HG03575 (cell line): ENCODE measurements around the gene RAB40C.

Experiments used
- ATAC-seq: cut with Tn5 transposase; IDR thresholded peaks from one replicate; pipeline ENCODE4 v1.9.1; 2021; ENCODE audit not compliant: unreplicated experiment, insufficient number of reproducible peaks, low FRiP score; ENCODE audit errors: extremely low read depth

Gene RAB40C

DNA sequence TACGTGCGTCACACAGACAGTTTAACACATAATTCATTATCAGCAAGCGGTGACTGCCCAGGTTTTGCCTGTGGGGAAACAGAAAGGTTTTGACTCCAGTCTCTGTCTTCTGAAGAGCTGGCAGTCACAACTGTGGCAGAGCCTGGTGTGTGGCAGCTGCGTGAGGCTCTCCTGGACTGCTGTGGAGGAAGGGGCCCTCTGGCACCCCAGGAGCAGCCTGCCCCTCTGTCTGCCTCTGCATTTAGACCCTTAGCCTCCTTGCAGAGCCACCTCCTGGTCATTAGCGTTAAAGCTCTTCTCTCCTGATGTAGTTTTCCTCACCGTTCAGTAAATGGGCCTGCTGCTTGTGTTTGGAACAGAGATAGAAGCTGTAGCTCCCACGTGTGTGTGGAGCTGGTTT is 10.9 kb downstream of the RAB40C start:
- no peak for ATAC-seq

DNA sequence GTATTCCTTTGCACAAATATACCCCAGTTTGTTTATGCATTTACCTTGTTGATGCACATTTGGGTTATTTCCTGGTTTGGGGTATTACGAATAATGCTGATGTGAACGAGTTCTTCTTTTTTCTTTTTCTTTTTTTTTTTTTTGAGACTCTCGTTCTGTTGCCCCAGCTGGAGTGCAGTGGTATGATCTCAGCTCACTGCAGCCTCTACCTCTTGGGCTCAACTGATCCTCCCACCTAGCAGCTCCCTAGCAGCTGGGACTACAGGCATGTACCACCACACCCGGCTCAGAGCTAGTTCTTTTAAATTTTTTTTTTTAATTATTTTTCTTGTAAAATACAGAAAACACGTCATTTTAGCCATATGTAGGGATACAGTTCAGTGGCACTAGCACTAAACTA is 14.1 kb downstream of the RAB40C start:
- ATAC-seq = no peak

DNA sequence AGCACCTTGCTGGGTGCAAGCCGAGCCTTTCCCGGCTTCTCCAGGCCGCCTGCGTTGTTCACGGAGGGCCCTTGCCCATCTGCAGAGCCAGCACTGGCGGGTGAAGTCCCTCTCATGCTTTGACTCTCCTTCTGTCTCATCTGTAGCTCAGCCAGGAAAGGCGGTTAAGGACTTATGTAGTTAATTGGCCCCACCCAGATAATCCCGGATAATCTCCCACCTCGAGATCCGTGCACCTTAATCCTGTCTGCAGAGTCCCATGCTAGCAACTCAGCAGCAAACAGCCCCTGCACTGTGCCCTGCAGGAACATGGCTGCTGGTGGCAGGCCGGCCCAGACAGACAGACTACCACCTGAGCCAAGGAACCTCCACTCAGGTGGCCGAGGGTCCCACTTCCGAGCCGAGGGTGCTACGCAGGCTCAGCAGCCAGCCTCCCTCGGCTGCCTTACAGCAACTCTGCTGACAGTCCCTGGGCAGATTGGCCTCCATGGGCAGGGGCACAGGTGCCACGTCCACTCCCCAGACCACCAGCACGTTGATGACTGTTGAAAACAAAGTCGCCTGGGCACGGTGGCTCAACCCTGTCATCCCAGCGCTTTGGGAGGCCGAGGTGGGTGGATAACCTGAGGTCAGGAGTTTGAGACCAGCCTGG is 16.9 kb downstream of the RAB40C start:
- ATAC-seq = no peak

DNA sequence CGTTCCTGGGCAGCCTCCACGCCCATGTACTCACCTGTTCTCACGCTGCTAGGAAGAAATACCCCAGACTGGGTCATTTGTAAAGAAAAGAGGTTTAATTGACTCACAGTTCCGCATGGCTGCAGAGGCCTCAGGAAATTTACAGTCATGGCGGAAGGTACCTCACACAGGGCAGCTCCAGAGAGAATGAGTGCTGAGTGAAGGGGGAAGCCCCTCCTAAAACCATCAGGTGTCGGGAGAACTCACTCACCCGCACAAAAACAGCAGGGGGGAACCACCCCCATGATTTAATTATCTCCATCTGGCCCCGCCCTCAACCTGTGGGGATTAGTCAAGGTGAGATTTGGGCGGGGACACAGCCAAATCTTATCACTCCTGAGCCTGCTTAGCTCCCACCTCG is 18.2 kb downstream of the RAB40C start:
- no peak for ATAC-seq

DNA sequence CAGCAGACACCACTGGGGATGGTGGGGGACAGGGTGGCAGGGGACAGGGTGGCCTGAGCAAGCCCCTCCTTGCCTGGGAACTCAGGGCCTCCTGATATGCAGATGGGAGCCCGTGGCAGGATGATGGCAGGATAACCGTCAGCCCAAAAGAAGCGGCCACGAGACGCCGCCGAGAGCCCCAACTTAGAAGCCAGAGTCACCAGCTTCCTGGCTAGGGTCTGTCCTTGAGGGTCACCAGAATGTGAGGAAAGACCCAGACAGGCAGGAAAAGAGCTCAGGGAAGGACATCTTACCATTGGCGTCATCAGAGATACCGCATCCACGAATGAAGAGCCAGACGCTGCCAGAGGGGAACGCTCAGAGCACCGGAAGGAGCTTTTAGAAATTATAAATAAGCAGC is 19.4 kb downstream of the RAB40C start:
- ATAC-seq = no peak

DNA sequence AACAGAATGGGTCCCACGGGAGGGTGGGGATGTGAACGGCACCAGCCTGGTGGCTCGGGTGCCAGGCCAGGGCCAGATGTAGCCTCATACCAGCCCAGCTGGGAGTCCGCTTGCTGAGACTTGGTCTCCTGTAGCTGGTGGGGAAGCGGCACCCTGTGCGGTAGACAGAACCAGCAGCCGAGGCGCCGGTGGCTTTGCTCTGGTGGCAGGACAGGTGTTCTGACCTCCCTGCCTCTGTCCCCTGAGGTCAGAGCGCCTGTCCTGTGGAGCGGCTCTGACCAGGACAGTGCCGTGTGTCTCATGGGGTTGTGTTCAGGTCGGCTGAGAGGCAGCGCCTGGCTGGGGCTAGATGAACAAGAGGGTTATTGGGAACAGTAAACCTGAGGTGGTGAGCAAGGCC is 20.1 kb downstream of the RAB40C start:
- no peak for ATAC-seq

- no peak for ATAC-seq
Measured at GRCh38 chr16:610513-611381, 20.9 kb downstream of the RAB40C start.

GRCh38 chr16:615122-615521 is 25.3 kb downstream of the RAB40C start:
- ATAC-seq = no peak

GRCh38 chr16:616733-617586 is 27.1 kb downstream of the RAB40C start:
- no peak for ATAC-seq

DNA sequence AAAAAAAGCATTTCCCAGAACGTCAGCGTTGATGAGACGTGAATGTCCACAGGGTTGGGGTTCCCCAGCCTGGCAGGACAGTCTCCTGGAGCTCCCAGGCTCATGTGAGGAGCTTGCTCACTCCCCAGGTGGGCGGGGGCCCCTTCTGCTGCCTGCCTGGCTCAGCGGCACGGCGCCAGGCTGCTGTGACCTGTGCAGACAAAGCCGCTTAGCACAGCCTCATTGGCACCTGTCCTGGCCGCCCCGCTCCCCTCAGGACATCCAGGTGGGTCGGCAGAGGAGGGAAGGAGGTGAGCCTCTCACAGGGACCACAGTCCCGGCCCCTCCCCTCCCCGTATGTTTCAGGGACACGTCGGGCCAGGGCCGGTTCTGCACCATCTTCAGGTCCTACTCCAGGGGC is 28.0 kb downstream of the RAB40C start:
- ATAC-seq = no peak

DNA sequence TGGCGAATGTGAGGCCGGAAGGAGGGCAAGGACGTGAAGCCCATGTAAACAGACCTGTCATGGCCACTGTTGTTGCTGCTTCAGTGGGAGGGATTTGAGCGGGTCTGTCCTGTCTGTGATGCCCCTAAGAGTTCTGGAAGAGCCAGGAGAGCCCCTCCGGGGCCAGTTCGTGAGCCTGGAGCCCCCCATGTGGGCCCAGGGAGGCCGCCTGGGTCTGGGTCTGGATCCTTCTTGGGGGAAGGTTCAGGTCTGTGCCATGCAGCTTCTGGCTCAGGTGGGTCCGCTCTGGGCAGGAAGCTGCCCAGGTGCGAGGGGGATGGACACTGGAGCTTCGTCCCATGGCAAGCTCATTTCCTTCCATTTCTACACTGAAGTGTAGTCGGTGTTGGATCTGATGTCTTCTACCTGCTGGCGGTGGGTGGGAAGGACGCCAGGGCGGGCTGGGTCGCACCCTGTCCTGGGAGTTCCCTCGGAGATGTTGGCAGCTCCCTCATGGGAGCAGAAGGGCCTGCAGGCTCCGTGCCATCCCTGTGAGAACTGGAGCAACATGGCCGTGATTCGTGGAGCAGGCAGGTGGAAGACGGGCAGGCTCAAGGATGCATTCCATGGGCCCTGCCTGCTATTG is 29.7 kb downstream of the RAB40C start:
- ATAC-seq = no peak

DNA sequence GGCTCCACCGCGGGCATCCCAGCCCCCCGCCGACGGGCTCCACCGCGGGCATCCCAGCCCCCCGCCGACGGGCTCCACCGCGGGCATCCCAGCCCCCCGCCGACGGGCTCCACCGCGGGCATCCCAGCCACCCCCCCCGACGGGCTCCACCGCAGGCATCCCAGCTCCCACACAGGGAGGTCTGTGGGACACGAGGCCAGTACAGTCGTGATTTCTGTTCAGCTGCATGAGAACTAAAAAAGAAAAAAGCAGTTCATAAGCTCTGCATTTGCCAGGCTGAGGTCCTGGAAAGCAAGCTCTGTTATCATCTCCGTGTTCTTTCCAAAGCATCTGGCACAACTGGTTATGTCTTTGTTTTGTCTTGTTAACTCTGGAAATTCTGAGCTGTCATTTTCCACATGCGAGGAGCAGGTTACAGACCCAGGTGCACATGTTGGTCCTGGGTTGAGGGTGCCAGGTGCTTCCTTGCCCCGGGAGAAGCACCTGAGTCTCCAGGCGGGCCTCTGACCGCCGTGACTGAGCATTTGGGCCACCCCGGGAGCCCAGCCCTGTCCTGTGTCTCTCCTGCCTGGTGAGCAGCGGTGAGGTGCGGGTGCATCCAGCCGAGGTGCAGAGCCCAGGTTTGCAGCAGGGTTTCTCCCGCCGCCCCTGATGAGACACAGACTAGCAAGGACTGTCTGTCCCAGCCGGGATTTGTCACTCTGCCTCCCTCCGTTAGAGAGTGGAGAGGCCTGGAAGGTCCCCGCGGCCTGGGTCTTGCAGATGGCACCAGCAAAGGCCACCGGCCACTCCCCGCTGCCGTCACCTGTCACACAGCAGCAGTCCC is 31.0 kb downstream of the RAB40C start:
- ATAC-seq = no peak

DNA sequence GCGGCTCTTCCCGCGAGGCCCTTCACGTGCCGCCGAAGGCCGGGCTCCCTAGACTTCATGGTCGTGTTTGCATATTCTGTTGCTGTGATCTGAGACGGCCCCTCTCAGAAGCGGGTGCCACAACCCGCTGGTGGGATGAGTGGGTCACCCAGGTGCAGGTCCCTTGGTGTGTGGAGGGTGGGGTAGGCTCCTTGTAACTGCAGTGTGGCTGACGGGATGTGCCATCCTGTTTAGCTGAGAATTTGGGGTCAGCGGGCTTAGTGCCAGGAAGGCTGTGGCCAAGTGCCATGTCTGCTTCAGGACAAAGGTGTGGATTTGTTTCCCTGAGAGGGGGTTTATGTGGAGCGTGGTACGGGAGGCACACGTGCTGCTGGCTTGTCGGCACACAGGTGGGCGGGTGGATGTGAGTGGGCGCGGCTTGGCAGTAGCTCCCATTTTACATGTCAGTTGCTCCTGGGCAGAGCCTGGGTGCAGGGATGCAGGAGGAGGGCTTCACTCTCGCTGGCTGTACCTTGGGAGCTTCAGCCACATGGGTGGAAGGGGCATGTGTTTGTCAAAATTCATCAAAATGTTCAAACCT is 31.8 kb downstream of the RAB40C start:
- no peak for ATAC-seq

DNA sequence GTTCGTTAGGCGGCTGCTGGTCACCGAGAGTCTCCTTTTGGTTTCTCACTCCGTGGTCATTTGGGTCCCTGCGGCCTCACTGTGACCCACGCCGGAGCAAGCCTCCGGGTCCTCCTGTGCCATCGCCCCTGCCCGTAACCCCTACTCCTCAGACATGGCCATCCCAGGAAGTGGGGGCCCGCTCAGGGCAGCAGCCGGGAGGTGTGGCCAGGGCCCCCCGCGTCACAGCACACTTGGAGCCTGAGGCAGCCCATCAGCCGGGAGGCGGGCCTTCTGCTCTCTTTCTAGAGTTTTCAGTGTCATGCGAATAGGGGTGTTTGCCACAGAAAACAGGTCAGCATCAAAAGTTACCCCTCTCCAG is 33.0 kb downstream of the RAB40C start:
- no peak for ATAC-seq

- no peak for ATAC-seq
Measured at GRCh38 chr16:624526-625070, 34.7 kb downstream of the RAB40C start.

- ATAC-seq = no peak
Measured at GRCh38 chr16:625117-625976, 35.5 kb downstream of the RAB40C start.
